ENCODE data around the gene MAK. TPM values are rescaled to one million over a fixed set of nuclear protein-coding genes. Genes with fewer than 3 reads are reported as not detected.

MAK gene
- total RNA-seq, 1 experiment from 2014 or later, result 0.22 TPM

DNA sequence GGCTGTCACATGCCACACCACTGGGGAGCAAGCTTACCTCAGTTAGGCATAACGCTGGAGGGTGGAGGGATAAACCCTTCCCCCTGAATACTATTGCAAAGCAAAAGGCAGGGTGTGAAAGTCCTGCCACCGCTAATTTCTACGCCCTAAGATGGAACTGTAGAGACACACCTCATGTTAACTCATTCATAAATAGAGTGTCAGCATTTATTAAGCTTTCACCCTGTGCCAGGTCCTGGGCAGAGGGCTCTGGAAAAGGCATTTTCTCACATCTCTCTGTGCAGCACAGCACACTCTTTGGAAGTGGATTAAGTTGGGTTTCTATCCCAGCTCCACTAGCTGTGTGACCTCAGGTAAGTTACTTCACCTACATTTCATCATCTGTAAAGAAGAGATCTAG is 68.9 kb downstream of the MAK start (continued):
- TF ChIP-seq, protein P1, sequence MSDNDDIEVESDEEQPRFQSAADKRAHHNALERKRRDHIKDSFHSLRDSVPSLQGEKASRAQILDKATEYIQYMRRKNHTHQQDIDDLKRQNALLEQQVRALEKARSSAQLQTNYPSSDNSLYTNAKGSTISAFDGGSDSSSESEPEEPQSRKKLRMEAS (IDR thresholded peaks at IDR 0.05), result no peak
- TF ChIP-seq YY1 (IDR thresholded peaks at IDR 0.05; ENCODE audit: extremely low read depth, insufficient replicate concordance, low read depth, low read length) (no peak), RAD21 (IDR thresholded peaks at IDR 0.05; ENCODE audit: low read depth) (no peak), POLR2AphosphoS5 (IDR thresholded peaks at IDR 0.05; ENCODE audit: low read depth, low read length) (no peak), SRF (IDR thresholded peaks at IDR 0.05; ENCODE audit: low read depth) (no peak), CEBPB (IDR thresholded peaks at IDR 0.05; ENCODE audit: low read depth) (no peak), JUND (IDR thresholded peaks at IDR 0.05) (no peak)
- TF ChIP-seq, protein P2, sequence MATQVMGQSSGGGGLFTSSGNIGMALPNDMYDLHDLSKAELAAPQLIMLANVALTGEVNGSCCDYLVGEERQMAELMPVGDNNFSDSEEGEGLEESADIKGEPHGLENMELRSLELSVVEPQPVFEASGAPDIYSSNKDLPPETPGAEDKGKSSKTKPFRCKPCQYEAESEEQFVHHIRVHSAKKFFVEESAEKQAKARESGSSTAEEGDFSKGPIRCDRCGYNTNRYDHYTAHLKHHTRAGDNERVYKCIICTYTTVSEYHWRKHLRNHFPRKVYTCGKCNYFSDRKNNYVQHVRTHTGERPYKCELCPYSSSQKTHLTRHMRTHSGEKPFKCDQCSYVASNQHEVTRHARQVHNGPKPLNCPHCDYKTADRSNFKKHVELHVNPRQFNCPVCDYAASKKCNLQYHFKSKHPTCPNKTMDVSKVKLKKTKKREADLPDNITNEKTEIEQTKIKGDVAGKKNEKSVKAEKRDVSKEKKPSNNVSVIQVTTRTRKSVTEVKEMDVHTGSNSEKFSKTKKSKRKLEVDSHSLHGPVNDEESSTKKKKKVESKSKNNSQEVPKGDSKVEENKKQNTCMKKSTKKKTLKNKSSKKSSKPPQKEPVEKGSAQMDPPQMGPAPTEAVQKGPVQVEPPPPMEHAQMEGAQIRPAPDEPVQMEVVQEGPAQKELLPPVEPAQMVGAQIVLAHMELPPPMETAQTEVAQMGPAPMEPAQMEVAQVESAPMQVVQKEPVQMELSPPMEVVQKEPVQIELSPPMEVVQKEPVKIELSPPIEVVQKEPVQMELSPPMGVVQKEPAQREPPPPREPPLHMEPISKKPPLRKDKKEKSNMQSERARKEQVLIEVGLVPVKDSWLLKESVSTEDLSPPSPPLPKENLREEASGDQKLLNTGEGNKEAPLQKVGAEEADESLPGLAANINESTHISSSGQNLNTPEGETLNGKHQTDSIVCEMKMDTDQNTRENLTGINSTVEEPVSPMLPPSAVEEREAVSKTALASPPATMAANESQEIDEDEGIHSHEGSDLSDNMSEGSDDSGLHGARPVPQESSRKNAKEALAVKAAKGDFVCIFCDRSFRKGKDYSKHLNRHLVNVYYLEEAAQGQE (IDR thresholded peaks at IDR 0.05; ENCODE audit: low read depth), result no peak

DNA sequence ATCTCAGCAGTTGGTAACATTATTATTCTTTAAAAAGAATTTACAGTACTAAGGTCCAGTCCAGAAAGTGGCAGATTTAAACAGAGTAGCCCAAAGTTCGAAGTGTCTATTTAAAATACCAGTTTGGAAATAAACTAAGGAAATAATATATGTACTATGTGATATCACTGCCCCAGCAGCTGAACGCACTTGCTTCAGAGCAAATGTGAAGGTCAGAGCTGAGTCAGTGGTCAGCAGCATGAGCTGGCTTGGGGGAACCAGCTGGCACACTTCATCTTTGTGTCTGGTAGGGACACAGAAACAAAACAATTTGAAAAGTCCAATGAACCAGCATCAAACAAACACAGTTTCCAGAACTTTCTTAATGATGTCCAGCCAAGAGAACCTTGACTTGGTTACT is 75.3 kb downstream of the MAK start:
- no peaks in the 10 kb centered on the region for H3K9me2 ChIP-seq (ENCODE audit: insufficient read depth)
- H3K9me3 ChIP-seq (ENCODE audit: control insufficient read depth in 1 of 2, insufficient read depth in 1 of 2, low read depth in 1 of 2, low read length in 2 of 2), result no peaks in the 10 kb centered on the region
- no peak overlapping the region for H3K4me3 ChIP-seq (replicated peaks in 1 of 2; ENCODE audit: low read depth in 1 of 2, low read length in 2 of 2)
- RAD21 ChIA-PET (ENCODE audit: low non-redundant PET in 1 of 2, low total read pairs in 2 of 2, uncharacterized antibody in 2 of 2, unreplicated experiment in 2 of 2), result no interaction called here
- H2AFZ ChIP-seq (ENCODE audit: low read depth, low read length, poor library complexity, severe bottlenecking), result no peak overlapping the region
- CTCF ChIA-PET, result no interaction called here
- H3K27me3 ChIP-seq (ENCODE audit: insufficient read depth, low read length), result no peaks in the 10 kb centered on the region
- intact Hi-C loops (cut with micrococcal nuclease), result no loop called here
- no peak overlapping the region for H3K9ac ChIP-seq (ENCODE audit: low read length)
- DNase-seq (ENCODE audit: low read depth, low spot score) (no peak), ATAC-seq (no peak)
- BruUV-seq (replicated peaks), result no TSS peak
- 0 out of 4 replicates have a peak, but pooled peaks cover 0 to under 1% of the 10 kb centered on the region in 2 experiments for H3K36me3 ChIP-seq (ENCODE audit: control insufficient read depth in 1 of 2, insufficient read depth in 2 of 2, low read length in 2 of 2)
- POLR2A ChIA-PET, result no interaction called here
- H3K79me2 ChIP-seq (ENCODE audit: insufficient read depth, low read length), result peaks cover 10% of the 10 kb centered on the region
- peaks cover 25 to 45% of the 10 kb centered on the region in 2 experiments for H3K4me1 ChIP-seq (ENCODE audit: control insufficient read depth in 1 of 2, insufficient read depth in 2 of 2, low read length in 2 of 2)
- peaks cover 9% of the 10 kb centered on the region; the same call in 1 of the 2 replicates for H4K20me1 ChIP-seq (ENCODE audit: insufficient read depth)
- no peak overlapping the region for H3K4me2 ChIP-seq (ENCODE audit: low read length)
- no peak overlapping the region for H3K27ac ChIP-seq (ENCODE audit: low read depth, low read length)
- TF ChIP-seq JUND (IDR thresholded peaks at IDR 0.05), result no peak
- no peak for TF ChIP-seq YY1 (IDR thresholded peaks at IDR 0.05; ENCODE audit: extremely low read depth, insufficient replicate concordance, low read depth, low read length)
- no peak for TF ChIP-seq CBX3 (IDR thresholded peaks at IDR 0.05; ENCODE audit: low read depth)
- TF ChIP-seq CEBPB (IDR thresholded peaks at IDR 0.05; ENCODE audit: low read depth), result no peak
- TF ChIP-seq ZNF274 (IDR thresholded peaks at IDR 0.05; ENCODE audit: low read depth, low read length), result no peak
- TF ChIP-seq ZFX (IDR thresholded peaks at IDR 0.05), result no peak
- TF ChIP-seq, protein P2 (IDR thresholded peaks at IDR 0.05; ENCODE audit: low read depth), result no peak
- no peak for TF ChIP-seq POLR2AphosphoS5 (IDR thresholded peaks at IDR 0.05; ENCODE audit: low read depth, low read length)
- no peak for TF ChIP-seq EGR1 (IDR thresholded peaks at IDR 0.05; ENCODE audit: low read depth)
- no peak for TF ChIP-seq SP1 (IDR thresholded peaks at IDR 0.05; ENCODE audit: low read depth)
- TF ChIP-seq, protein P3, sequence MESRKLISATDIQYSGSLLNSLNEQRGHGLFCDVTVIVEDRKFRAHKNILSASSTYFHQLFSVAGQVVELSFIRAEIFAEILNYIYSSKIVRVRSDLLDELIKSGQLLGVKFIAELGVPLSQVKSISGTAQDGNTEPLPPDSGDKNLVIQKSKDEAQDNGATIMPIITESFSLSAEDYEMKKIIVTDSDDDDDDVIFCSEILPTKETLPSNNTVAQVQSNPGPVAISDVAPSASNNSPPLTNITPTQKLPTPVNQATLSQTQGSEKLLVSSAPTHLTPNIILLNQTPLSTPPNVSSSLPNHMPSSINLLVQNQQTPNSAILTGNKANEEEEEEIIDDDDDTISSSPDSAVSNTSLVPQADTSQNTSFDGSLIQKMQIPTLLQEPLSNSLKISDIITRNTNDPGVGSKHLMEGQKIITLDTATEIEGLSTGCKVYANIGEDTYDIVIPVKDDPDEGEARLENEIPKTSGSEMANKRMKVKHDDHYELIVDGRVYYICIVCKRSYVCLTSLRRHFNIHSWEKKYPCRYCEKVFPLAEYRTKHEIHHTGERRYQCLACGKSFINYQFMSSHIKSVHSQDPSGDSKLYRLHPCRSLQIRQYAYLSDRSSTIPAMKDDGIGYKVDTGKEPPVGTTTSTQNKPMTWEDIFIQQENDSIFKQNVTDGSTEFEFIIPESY (IDR thresholded peaks at IDR 0.05; ENCODE audit: extremely low read depth, insufficient replicate concordance, low read length), result no peak
- no peak for TF ChIP-seq RAD21 (IDR thresholded peaks at IDR 0.05; ENCODE audit: low read depth)
- no peak for TF ChIP-seq ELF1 (IDR thresholded peaks at IDR 0.05; ENCODE audit: borderline replicate concordance, low read depth)
- TF ChIP-seq EZH2 (IDR thresholded peaks at IDR 0.05), result no peak
- no peak for TF ChIP-seq POLR2A (IDR thresholded peaks at IDR 0.05; ENCODE audit: borderline replicate concordance, extremely low read depth, insufficient read depth, insufficient read length)
